ENCODE results near the gene HIC1. TPM values are rescaled to one million over a fixed set of nuclear protein-coding genes. Genes with fewer than 3 reads are reported as not detected.

The HIC1 gene
- total and polyA plus RNA-seq, 2 donors = 19.2 to 31.4 TPM

DNA sequence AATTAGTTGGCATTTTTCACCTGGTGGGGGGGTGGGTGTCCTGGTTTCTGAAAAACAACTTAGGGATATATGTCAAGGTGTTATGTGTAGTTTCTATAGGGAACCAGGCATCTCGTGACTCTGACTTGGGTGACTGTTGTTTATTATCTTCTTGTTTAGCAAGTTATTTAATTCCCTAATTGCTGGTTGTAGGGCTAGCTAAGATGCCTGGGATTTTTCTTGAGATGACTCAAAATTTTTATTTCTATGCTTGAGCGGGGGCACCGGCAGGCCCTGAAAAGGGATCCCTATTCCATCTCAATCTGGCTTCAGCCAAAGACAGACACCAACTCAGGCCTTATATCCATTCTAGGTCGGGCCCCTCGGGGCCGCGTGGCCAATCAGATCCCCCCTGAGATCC, 21.8 kb upstream of the HIC1 start:
- 93% methylated on average over 7 of the region's 7 CpGs for WGBS

GRCh38 chr17:2034157-2034556, 20.7 kb upstream of the HIC1 start:
- WGBS = 86% methylated on average over 7 of the region's 7 CpGs
- peaks cover 5% of the 10 kb centered on the region for H3K4me1 ChIP-seq (ENCODE audit: insufficient read depth)
- H3K36me3 ChIP-seq (ENCODE audit: insufficient read depth) = peaks cover 5% of the 10 kb centered on the region
- no peak for DNase-seq (ENCODE audit: extremely low spot score)
- H3K27ac ChIP-seq (ENCODE audit: low read depth) = no peak overlapping the region
- H3K4me3 ChIP-seq (ENCODE audit: low read depth, low read length) = no peak overlapping the region

More for the DNA sequence above, 21.8 kb upstream of the HIC1 start:
- H3K36me3 ChIP-seq (ENCODE audit: insufficient read depth) = peaks cover 5% of the 10 kb centered on the region
- no peak overlapping the region for H3K4me3 ChIP-seq (ENCODE audit: low read depth, low read length)
- no peak overlapping the region for H3K27ac ChIP-seq (ENCODE audit: low read depth)
- H3K4me1 ChIP-seq (ENCODE audit: insufficient read depth) = peaks cover 5% of the 10 kb centered on the region
- no peak for DNase-seq (ENCODE audit: extremely low spot score)

GRCh38 chr17:2034806-2035540, 19.9 kb upstream of the HIC1 start:
- no peak for DNase-seq (ENCODE audit: extremely low spot score)
- Histone ChIP-seq H3K4me1 (ENCODE audit: insufficient read depth) (peaks cover 5% of the 10 kb centered on the region), H3K4me3 (ENCODE audit: low read depth, low read length) (no peak overlapping the region), H3K27ac (ENCODE audit: low read depth) (no peak overlapping the region), H3K36me3 (ENCODE audit: insufficient read depth) (peaks cover 7% of the 10 kb centered on the region)
- WGBS = 57% methylated on average over 9 of the region's 9 CpGs

DNA sequence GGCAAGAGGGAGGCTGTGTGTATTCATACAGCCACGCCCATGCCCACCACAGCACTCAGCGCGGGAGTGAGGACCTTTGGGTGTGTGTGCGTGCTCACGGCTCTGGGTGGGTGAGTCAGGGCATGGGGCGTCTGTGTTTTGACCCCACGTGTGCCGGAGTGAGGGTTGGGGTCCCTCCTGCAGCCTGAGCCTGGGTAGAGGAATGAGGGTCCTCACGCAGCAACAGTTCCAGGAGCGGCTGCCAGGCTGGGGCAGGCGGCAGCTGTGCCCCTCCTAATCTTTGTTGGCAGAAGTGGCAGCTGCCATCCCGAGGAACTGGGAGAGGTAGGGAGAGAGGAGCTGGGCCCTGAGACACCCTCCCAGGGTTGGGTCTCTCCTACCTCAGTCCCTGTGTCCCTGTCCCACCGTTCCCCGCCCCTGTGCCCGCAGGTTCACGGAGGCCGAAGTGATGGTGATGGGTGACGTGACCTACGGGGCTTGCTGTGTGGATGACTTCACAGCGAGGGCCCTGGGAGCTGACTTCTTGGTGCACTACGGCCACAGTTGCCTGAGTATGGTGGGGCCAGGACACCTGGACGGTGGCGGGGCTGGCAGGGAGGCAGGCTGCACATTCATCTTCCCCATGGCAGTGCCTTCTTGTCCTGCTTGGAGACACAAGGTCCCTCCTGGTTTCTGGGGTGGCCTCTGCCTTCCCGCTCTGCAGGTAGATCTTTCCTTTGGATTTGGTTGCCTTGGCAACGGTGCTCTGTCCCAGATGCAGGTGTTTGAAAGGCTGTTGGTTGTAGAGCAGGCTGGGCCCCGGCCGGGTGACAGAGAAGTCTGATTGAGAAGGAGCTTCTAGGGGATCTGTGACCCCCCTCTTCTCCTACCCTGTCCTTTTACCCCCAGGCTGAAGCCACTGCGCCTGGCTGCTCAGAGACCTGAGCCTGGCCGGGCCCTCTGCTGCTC, 19.1 kb upstream of the HIC1 start:
- Histone ChIP-seq H3K27ac (ENCODE audit: low read depth) (no peak overlapping the region), H3K4me3 (ENCODE audit: low read depth, low read length) (no peak overlapping the region), H3K36me3 (ENCODE audit: insufficient read depth) (peaks cover 9% of the 10 kb centered on the region), H3K4me1 (ENCODE audit: insufficient read depth) (peaks cover 3% of the 10 kb centered on the region)
- WGBS = 89% methylated on average over 29 of the region's 29 CpGs
- DNase-seq (ENCODE audit: extremely low spot score) = no peak

GRCh38 chr17:2037155-2037554, 17.7 kb upstream of the HIC1 start:
- H3K36me3 ChIP-seq (ENCODE audit: insufficient read depth) = peaks cover 9% of the 10 kb centered on the region
- 91% methylated on average over 10 of the region's 10 CpGs for WGBS
- no peak for DNase-seq (ENCODE audit: extremely low spot score)

GRCh38 chr17:2040219-2040827, 14.6 kb upstream of the HIC1 start:
- Histone ChIP-seq H3K4me1 (ENCODE audit: insufficient read depth) (no peaks in the 10 kb centered on the region), H3K27ac (ENCODE audit: low read depth) (no peak overlapping the region), H3K36me3 (ENCODE audit: insufficient read depth) (peaks cover 9% of the 10 kb centered on the region), H3K4me3 (ENCODE audit: low read depth, low read length) (no peak overlapping the region)
- DNase-seq (ENCODE audit: extremely low spot score) = no peak
- WGBS = 90% methylated on average over 7 of the region's 7 CpGs

More at GRCh38 chr17:2037155-2037554, 17.7 kb upstream of the HIC1 start:
- peaks cover 1% of the 10 kb centered on the region for H3K4me1 ChIP-seq (ENCODE audit: insufficient read depth)
- no peak overlapping the region for H3K4me3 ChIP-seq (ENCODE audit: low read depth, low read length)
- H3K27ac ChIP-seq (ENCODE audit: low read depth) = no peak overlapping the region

DNA sequence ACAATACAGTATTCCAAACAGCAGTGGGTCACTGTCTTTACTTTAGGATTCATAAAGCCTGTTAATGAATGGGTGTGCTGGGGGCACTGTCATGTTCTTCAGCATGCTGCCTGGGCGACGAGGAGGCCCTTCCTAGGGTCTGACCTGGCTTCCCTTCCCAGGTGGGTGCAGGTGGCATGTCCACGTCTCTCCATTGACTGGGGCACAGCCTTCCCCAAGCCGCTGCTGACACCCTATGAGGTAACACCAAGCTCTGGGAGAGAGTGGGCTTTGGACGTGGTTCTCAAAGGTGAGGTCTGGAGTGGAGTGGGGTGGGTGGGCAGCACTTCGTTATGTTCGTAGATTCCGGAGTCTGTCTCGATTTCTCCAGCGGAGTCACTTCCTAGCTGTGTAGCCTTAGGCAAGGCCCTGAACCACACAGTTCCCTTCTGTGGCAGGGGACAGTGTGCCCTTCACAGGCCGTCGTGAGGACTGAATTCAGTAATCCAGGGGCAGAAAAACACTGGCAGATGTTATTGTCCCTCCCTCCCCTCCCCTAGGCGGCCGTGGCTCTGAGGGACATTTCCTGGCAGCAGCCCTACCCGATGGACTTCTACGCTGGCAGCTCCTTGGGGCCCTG, 13.9 kb upstream of the HIC1 start:
- 48% methylated on average over 16 of the region's 16 CpGs for WGBS
- H3K36me3 ChIP-seq (ENCODE audit: insufficient read depth) = peaks cover 7% of the 10 kb centered on the region

DNA sequence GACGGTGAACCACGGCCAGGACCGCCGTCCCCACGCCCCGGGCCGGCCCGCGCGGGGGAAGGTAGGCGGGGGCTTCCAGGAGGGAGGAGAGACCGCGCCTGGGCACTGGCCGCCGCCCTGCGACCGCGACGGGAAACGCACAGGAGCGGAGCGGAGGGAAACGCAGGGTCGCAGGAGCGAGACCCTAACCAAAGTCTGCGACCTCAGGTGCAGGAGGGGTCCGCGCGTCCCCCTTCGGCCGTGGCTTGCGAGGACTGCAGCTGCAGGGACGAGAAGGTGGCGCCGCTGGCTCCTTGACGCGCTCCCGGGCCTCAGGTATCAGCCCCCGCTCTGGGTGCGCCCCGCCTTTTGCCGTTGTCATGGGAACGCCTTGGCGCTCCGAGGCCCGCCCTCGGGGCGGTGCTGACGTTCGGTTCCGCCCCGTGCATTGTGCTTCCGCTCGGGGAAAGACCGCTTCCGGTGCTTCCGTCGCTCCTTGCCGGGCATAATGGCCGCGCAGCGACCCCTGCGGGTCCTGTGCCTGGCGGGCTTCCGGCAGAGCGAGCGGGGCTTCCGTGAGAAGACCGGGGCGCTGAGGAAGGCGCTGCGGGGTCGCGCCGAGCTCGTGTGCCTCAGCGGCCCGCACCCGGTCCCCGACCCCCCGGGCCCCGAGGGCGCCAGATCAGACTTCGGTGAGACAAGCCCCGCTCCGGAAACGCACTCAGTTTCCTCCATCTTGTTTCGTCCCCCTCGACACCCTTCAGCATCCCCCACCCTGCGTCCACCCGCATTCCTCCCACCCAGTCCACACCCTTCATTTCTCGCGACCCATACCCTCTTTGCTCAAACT, 13.1 kb upstream of the HIC1 start, which contains the start of gene OVCA2:
Gene OVCA2, plus strand, starts transcription at position 462 of the 829 bp plus-strand sequence. Its CDS starts 26 bp downstream, at position 488.
- Histone ChIP-seq H3K27ac (ENCODE audit: low read depth) (peak within 1 kb of the TSS; percentile 76), H3K4me1 (ENCODE audit: insufficient read depth) (no peaks in the 10 kb centered on the region), H3K4me3 (ENCODE audit: low read depth, low read length) (peak within 1 kb of the TSS; percentile 57), H3K36me3 (ENCODE audit: insufficient read depth) (peaks cover 4% of the 10 kb centered on the region)
- WGBS = under 1% methylated on average over 93 of the region's 93 CpGs
- DNase-seq (ENCODE audit: extremely low spot score) = peak; percentile 88

More for the DNA sequence above, 13.9 kb upstream of the HIC1 start:
- no peak for DNase-seq (ENCODE audit: extremely low spot score)
- Histone ChIP-seq H3K4me1 (ENCODE audit: insufficient read depth) (no peaks in the 10 kb centered on the region), H3K27ac (ENCODE audit: low read depth) (peak overlapping the region; percentile 76), H3K4me3 (ENCODE audit: low read depth, low read length) (peak overlapping the region; percentile 57)

- 13% methylated on average over 17 of the region's 17 CpGs for WGBS
- H3K4me3 ChIP-seq (ENCODE audit: low read depth, low read length) = peak overlapping the region; percentile 57
- peaks cover 4% of the 10 kb centered on the region for H3K36me3 ChIP-seq (ENCODE audit: insufficient read depth)
- no peak for DNase-seq (ENCODE audit: extremely low spot score)
- H3K27ac ChIP-seq (ENCODE audit: low read depth) = peak overlapping the region; percentile 68
- H3K4me1 ChIP-seq (ENCODE audit: insufficient read depth) = no peaks in the 10 kb centered on the region
Observed at GRCh38 chr17:2042390-2042847, 12.5 kb upstream of the HIC1 start.

DNA sequence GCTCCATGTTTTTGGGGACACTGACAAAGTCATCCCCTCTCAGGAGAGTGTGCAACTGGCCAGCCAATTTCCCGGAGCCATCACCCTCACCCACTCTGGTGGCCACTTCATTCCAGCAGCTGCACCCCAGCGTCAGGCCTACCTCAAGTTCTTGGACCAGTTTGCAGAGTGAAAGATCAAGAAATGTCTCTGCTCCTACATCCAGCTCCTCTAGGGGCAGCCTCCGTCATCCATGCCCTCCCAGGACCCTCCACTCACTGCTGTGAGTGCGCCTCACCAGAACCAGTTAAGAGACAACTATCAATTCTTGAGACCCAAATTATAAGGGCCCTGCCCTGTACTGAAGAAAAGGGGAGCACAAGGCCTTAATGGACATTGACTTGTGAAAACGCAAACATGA, 12.0 kb upstream of the HIC1 start:
- no peak for DNase-seq (ENCODE audit: extremely low spot score)
- H3K4me1 ChIP-seq (ENCODE audit: insufficient read depth) = no peaks in the 10 kb centered on the region
- peaks cover 4% of the 10 kb centered on the region for H3K36me3 ChIP-seq (ENCODE audit: insufficient read depth)
- no peak overlapping the region for H3K27ac ChIP-seq (ENCODE audit: low read depth)
- no peak overlapping the region for H3K4me3 ChIP-seq (ENCODE audit: low read depth, low read length)
- WGBS = 80% methylated on average over 5 of the region's 5 CpGs

GRCh38 chr17:2043785-2044184, 11.1 kb upstream of the HIC1 start:
- no peak for DNase-seq (ENCODE audit: extremely low spot score)
- peaks cover 4% of the 10 kb centered on the region for H3K36me3 ChIP-seq (ENCODE audit: insufficient read depth)
- H3K4me3 ChIP-seq (ENCODE audit: low read depth, low read length) = no peak overlapping the region
- no peaks in the 10 kb centered on the region for H3K4me1 ChIP-seq (ENCODE audit: insufficient read depth)
- no peak overlapping the region for H3K27ac ChIP-seq (ENCODE audit: low read depth)
- 84% methylated on average over 6 of the region's 6 CpGs for WGBS

DNA sequence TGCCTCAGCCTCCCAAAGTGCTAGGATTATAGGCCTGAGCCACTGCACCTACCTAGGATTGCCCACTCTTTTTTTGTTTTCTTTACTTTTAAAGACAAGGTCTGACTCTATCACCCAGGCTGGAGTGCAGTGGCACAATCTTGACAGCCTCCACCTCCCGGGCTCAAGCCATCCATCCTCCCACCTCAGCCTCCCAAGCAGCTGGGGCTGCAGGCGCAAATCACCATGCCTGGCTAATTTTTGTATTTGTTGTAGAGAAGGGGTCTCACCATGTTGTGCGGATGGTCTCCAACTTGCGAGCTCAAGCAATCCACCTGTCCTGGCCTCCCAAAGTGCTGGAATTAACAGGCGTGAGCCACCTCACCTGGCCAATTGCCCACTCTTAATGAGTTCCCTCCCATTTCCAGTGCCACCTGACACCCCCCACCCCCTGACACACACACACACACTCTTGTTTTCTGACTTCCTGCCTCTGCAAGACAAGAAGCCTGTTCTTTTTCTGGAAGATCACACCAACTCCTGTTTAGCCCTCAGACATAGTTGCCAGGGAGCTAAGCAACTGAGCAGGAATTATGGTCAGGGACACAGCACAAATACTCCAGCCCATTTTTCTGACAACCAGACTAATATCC, 10.5 kb upstream of the HIC1 start:
- Histone ChIP-seq H3K36me3 (ENCODE audit: insufficient read depth) (peaks cover 4% of the 10 kb centered on the region), H3K4me3 (ENCODE audit: low read depth, low read length) (no peak overlapping the region), H3K4me1 (ENCODE audit: insufficient read depth) (peaks cover 2% of the 10 kb centered on the region), H3K27ac (ENCODE audit: low read depth) (no peak overlapping the region)
- DNase-seq (ENCODE audit: extremely low spot score) = no peak
- WGBS = 94% methylated on average over 5 of the region's 5 CpGs

All from urinary bladder (tissue), 4 donors.